A549 treated with Hydrocortisone at 1 μM for 4 hours (cell line): ENCODE results near the gene SMIM10L1. TPM values are rescaled to one million over a fixed set of nuclear protein-coding genes. Genes with fewer than 3 reads are reported as not detected.

Experiments
- total RNA-seq: library from RNA; stranded (reverse); fragments of 200-300 nt; extraction: Qiagen RNA extraction; gene quantifications from 5 replicates; pipeline ENCODE4 v1.2.3, GENCODE V29; 2022

Gene SMIM10L1
- total RNA-seq = 7.6 to 8.4 TPM (median 7.9 TPM) in 5 replicates

DNA sequence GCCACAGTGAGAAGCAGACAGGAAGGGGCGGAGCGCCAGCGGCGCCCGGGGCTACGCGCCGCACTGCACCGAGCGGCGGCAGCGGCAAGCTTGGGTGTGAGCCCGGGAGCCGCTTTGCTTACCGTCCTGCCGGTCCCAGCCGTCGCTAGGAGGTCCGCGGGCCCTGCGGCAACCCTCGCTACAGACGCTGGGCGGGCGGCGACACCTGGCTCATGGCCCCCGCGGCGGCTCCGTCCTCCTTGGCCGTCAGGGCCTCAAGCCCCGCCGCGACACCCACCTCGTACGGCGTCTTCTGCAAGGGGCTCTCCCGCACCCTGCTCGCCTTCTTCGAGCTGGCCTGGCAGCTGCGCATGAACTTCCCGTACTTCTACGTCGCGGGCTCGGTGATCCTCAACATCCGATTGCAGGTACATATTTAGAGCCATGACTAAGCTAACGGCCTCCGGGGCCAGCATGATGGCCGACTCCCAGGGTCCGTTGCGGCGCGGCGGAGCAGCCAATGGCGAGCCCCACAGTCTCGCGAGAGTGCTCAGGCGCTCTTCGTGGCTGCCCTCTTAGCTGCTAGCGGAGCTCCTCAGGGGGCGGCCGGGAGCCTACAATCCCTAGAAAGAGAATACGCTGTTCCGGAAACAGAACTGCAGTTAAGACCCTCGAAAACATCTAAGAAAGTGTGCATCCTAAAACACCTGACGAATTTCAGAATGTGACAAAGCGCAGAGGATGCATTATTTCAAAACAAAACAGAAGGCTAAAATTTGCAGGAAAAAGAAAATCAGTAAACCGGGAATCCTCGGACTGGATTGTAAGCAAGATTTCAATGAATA is at the start of gene SMIM10L1:
Gene SMIM10L1, plus strand, starts transcription at position 50 of the 824 bp plus-strand sequence. Its CDS starts 163 bp downstream, at position 213.

DNA sequence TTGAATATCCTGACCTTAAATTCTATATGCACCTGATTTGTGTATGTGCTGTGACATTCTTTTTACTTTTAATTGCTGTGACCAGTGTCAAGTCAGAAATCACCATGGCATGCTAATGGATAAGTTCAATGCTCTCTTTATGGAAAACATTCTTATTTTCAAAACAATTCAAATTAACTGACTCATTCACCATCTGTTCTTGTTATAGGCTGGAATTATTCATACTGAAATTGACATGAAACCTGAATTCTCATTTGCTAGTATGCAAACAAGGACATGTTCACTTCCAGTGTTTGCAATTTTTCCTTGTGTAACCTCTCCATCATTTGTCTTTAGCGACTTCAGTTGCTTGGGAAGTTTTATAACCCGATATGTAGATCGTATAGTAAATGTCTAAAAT is 36.7 kb upstream of the SMIM10L1 start, which contains the start of gene TAS2R30:
Gene TAS2R30, minus strand, starts transcription at position 340 of the 400 bp plus-strand sequence. CDS start 400 bp downstream, outside the sequence.

DNA sequence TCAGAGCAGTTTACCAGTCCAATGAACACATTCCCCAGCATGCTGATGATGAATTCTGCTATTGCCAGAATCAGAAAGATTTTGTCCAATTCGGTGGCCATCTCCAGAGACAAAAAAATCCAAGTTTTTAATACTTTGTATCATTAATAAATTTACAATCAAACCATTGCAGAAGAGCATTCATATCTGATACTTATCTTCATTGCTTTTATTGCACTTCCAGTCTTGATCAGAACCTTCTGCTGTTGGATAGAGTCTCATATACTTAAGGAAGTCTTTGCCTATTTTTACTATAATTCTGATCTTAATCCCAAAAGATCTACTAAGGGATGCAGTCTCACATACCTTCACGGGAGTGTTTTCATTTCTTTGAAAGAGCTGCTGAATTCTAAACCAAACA is 15.8 kb downstream of the SMIM10L1 start, which contains the start of gene TAS2R42:
Gene TAS2R42, minus strand, starts transcription at position 101 of the 400 bp plus-strand sequence. Its CDS starts 0 bp downstream, at position 101.

Other genes starting within 250 kb of the SMIM10L1 start
- gene PRH2, start 242.0 kb upstream of the SMIM10L1 start, total RNA-seq = 0.29 to 0.47 TPM in 2 of 5 replicates, not detected in the others
- 0.43 to 0.70 TPM (median 0.48 TPM) in 5 replicates for gene TAS2R14, start 231.9 kb upstream of the SMIM10L1 start, total RNA-seq
- not detected in 5 replicates for gene TAS2R50, start 184.3 kb upstream of the SMIM10L1 start, total RNA-seq
- gene TAS2R20, start 172.9 kb upstream of the SMIM10L1 start, total RNA-seq = 0.07 to 0.20 TPM (median 0.14 TPM) in 3 of 5 replicates, not detected in the others
- gene TAS2R19, start 148.6 kb upstream of the SMIM10L1 start, total RNA-seq = 0.13 to 0.17 TPM (median 0.14 TPM) in 3 of 5 replicates, not detected in the others
- 0.10 to 0.22 TPM in 2 of 5 replicates, not detected in the others for gene TAS2R31, start 139.8 kb upstream of the SMIM10L1 start, total RNA-seq
- not detected in 5 replicates for gene TAS2R46, start 108.9 kb upstream of the SMIM10L1 start, total RNA-seq
- not detected in 5 replicates for gene TAS2R43, start 78.9 kb upstream of the SMIM10L1 start, total RNA-seq
- gene TAS2R30, start 36.5 kb upstream of the SMIM10L1 start, total RNA-seq = 0.05 to 0.06 TPM in 2 of 5 replicates, not detected in the others
- not detected in 5 replicates for gene TAS2R42, start 15.7 kb downstream of the SMIM10L1 start, total RNA-seq
- gene PRB3, start 98.5 kb downstream of the SMIM10L1 start, total RNA-seq = not detected in 5 replicates
- not detected in 5 replicates for gene PRB4, start 139.2 kb downstream of the SMIM10L1 start, total RNA-seq
- not detected in 5 replicates for gene PRB2, start 224.4 kb downstream of the SMIM10L1 start, total RNA-seq